Measurements from ENCODE around the gene C11orf58.

DNA sequence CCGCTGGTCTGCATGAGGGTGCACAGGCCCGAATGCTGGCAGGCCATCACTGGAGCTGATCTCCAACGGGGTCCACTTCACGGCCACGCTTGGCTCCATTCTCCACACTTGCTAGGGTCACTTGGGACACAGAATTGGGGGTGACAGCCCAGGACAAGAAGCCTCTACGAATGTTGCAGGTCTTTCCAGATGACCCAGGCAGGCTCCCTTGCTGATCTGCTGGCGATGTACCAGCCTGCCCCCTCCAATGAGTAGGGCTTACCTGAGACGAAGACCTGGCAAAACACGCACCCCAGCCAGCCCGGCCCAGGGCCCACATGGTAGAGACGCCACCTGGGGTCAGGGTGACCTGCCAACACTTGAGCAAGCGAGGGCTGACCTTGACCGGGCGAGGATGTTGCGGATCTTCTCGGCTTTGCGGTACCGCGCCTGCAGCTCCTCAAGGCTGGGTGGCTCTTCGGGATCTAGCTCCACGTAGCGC lies 44.9 kb downstream of the C11orf58 start:
- TF ChIP-seq, protein P1, sequence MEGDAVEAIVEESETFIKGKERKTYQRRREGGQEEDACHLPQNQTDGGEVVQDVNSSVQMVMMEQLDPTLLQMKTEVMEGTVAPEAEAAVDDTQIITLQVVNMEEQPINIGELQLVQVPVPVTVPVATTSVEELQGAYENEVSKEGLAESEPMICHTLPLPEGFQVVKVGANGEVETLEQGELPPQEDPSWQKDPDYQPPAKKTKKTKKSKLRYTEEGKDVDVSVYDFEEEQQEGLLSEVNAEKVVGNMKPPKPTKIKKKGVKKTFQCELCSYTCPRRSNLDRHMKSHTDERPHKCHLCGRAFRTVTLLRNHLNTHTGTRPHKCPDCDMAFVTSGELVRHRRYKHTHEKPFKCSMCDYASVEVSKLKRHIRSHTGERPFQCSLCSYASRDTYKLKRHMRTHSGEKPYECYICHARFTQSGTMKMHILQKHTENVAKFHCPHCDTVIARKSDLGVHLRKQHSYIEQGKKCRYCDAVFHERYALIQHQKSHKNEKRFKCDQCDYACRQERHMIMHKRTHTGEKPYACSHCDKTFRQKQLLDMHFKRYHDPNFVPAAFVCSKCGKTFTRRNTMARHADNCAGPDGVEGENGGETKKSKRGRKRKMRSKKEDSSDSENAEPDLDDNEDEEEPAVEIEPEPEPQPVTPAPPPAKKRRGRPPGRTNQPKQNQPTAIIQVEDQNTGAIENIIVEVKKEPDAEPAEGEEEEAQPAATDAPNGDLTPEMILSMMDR (IDR thresholded peaks at IDR 0.05) = no peak
- TF ChIP-seq POLR2A (IDR thresholded peaks at IDR 0.05) (no peak), EP300 (IDR thresholded peaks at IDR 0.05) (no peak)
